Measurements from ENCODE around the gene CSF3. TPM values are rescaled to one million over a fixed set of nuclear protein-coding genes. Genes with fewer than 3 reads are reported as not detected.
"Not testable (repeated sequence)": the region's sequence is repeated elsewhere in the genome, so short reads cannot be mapped to it uniquely, and the experiment has no call there.

CSF3 gene
- total and polyA plus RNA-seq, 11 donors, result 0.14 to 1.3 (median 0.63) TPM; not detected in 7

GRCh38 chr17:39999067-39999466 lies 16.2 kb upstream of the CSF3 start:
- intact Hi-C loops (cut with DNase I), result loop anchor here in 1 of 10 donors (10.0 kb wide), 1 partner anchor 276 kb away; no protein-coding TSS in a partner anchor
- Histone ChIP-seq H3K9me3 (no peaks in the 10 kb centered on the region), H3K4me1 (peaks cover 0 to 11% (median 0%) of the 10 kb centered on the region in 12 donors), H3K4me3 (no peak overlapping the region), H3K27ac (no peak overlapping the region), H3K36me3 (peaks cover 0 to 54% (median 44%) of the 10 kb centered on the region in 9 donors), H3K27me3 (no peaks in the 10 kb centered on the region)
- DNase-seq, result no peak
- no peak for ATAC-seq
- 85 to 93% (median 88%) methylated on average over 4 of the region's 4 CpGs for WGBS, 4 donors
- TF ChIP-seq POLR2A (IDR thresholded peaks at IDR 0.05), result no peak
- no peak for TF ChIP-seq CTCF (IDR thresholded peaks at IDR 0.05)

- DNase-seq (no peak), ATAC-seq (no peak)
- Histone ChIP-seq H3K36me3 (peaks cover 0 to 43% (median 33%) of the 10 kb centered on the region in 9 donors), H3K4me3 (no peak overlapping the region), H3K4me1 (peaks cover 0 to 11% (median 0%) of the 10 kb centered on the region in 12 donors), H3K9me3 (no peaks in the 10 kb centered on the region), H3K27ac (no peak overlapping the region), H3K27me3 (no peaks in the 10 kb centered on the region)
- intact Hi-C loops (cut with DNase I), result no loop called here
- 88 to 91% (median 91%) methylated on average over 7 of the region's 7 CpGs for WGBS, 4 donors
- TF ChIP-seq CTCF (IDR thresholded peaks at IDR 0.05) (no peak), POLR2A (IDR thresholded peaks at IDR 0.05) (no peak)
Observed at GRCh38 chr17:40000161-40000560, 15.1 kb upstream of the CSF3 start.

- WGBS, 4 donors, result 83 to 97% (median 93%) methylated on average over 8 of the region's 8 CpGs
- H3K4me3 ChIP-seq; H3K27me3 ChIP-seq; intact Hi-C loops (cut with DNase I); H3K9me3 ChIP-seq; DNase-seq; H3K27ac ChIP-seq; ATAC-seq; H3K4me1 ChIP-seq: not testable (repeated sequence)
- H3K36me3 ChIP-seq, result peaks cover 0 to 31% (median 21%) of the 10 kb centered on the region in 9 donors
Observed at GRCh38 chr17:40001335-40001734, 13.9 kb upstream of the CSF3 start.

DNA sequence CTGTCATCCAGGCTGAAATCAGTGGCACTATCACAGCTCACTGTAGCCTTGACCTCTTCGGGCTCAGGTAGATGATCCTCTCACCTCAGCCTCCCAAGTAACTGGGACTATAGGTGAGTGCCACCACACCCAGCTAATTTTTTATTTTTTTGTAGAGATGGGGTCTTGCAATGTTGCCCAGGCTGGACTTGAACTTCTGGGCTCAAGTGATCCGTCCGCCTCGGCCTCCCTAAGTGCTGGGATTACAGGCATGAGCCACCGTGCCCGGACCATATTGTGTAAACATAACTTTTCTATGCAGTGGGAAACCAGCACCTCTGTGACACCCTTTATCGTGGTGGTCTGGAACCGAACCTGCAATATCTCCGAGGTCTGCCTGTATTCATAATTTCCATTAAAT lies 11.2 kb upstream of the CSF3 start:
- Histone ChIP-seq H3K4me1 (no peaks in the 10 kb centered on the region), H3K4me3 (no peak overlapping the region), H3K27ac (no peak overlapping the region), H3K36me3 (peaks cover 0 to 4% (median 0%) of the 10 kb centered on the region in 9 donors), H3K9me3 (no peaks in the 10 kb centered on the region), H3K27me3 (no peaks in the 10 kb centered on the region)
- WGBS, 4 donors, result 89 to 94% (median 93%) methylated on average over 9 of the region's 9 CpGs
- no peak for DNase-seq
- TF ChIP-seq CTCF (IDR thresholded peaks at IDR 0.05) (no peak), POLR2A (IDR thresholded peaks at IDR 0.05) (no peak)
- ATAC-seq, result no peak
- intact Hi-C loops (cut with DNase I), result no loop called here

GRCh38 chr17:40004712-40005111 lies 10.5 kb upstream of the CSF3 start:
- no peak overlapping the region for H3K27ac ChIP-seq

More at GRCh38 chr17:40004712-40005111, 10.5 kb upstream of the CSF3 start:
- Histone ChIP-seq H3K36me3 (no peaks in the 10 kb centered on the region), H3K27me3 (no peaks in the 10 kb centered on the region), H3K4me1 (no peaks in the 10 kb centered on the region), H3K4me3 (no peak overlapping the region), H3K9me3 (no peaks in the 10 kb centered on the region)
- DNase-seq (no peak), ATAC-seq (no peak)
- TF ChIP-seq POLR2A (IDR thresholded peaks at IDR 0.05), result no peak
- no peak for TF ChIP-seq CTCF (IDR thresholded peaks at IDR 0.05)
- 74 to 94% (median 84%) methylated on average over 7 of the region's 7 CpGs for WGBS, 4 donors
- intact Hi-C loops (cut with DNase I), result no loop called here

Data from heart left ventricle (tissue), 16 donors.